SK-N-SH (cell line): ENCODE measurements around the gene POFUT2.

Experiments used
- EP300 ChIP-seq, 2 experiments: IDR thresholded peaks; 2 replicates each; pipeline versions ENCODE4 v1.4.0 to v1.6.1; 2012; ENCODE audit warnings: borderline replicate concordance in 1 of 2, low read depth in 1 of 2, low read length in 1 of 2
- FOSL2 ChIP-seq: IDR thresholded peaks from 2 replicates; pipeline ENCODE4 v1.4.0; 2012; ENCODE audit warnings: low read depth, mild to moderate bottlenecking, moderate library complexity, borderline replicate concordance
- NRF1 ChIP-seq: IDR thresholded peaks from 2 replicates; pipeline ENCODE4 v1.6.1; 2012; ENCODE audit warnings: low read depth, mild to moderate bottlenecking, low read length
- RAD21 ChIP-seq: IDR thresholded peaks from 2 replicates; pipeline ENCODE4 v1.6.1; 2012; ENCODE audit warnings: mild to moderate bottlenecking, low read length
- SMC3 ChIP-seq: IDR thresholded peaks from 2 replicates; pipeline ENCODE4 v1.6.1; 2012; ENCODE audit warnings: low read depth, low read length, improper control_type of control experiment
- YY1 ChIP-seq: IDR thresholded peaks from 2 replicates; pipeline ENCODE4 v1.4.0; 2012; ENCODE audit warnings: low read depth, mild to moderate bottlenecking
- TF ChIP-seq, protein P1 (sequence below): fragments of 200-600 bp; sonication (generic); IDR thresholded peaks from 2 replicates; pipeline ENCODE4 v1.6.1; 2017; ENCODE audit warnings: antibody characterized with exemption, mild to moderate bottlenecking, moderate library complexity
- TF ChIP-seq, protein P2 (sequence below): IDR thresholded peaks from 2 replicates; pipeline ENCODE4 v1.6.1; 2012; ENCODE audit warnings: mild to moderate bottlenecking, low read depth, low read length, moderate library complexity
- TF ChIP-seq, protein P3 (sequence below): fragments of 150-350 bp; IDR thresholded peaks from 2 replicates; pipeline ENCODE4 v1.6.1; 2017; ENCODE audit warnings: antibody characterized with exemption, low read length, low read depth, borderline replicate concordance
- TF ChIP-seq, protein P4 (sequence below): IDR thresholded peaks from 2 replicates; pipeline ENCODE4; 2012

DNA sequence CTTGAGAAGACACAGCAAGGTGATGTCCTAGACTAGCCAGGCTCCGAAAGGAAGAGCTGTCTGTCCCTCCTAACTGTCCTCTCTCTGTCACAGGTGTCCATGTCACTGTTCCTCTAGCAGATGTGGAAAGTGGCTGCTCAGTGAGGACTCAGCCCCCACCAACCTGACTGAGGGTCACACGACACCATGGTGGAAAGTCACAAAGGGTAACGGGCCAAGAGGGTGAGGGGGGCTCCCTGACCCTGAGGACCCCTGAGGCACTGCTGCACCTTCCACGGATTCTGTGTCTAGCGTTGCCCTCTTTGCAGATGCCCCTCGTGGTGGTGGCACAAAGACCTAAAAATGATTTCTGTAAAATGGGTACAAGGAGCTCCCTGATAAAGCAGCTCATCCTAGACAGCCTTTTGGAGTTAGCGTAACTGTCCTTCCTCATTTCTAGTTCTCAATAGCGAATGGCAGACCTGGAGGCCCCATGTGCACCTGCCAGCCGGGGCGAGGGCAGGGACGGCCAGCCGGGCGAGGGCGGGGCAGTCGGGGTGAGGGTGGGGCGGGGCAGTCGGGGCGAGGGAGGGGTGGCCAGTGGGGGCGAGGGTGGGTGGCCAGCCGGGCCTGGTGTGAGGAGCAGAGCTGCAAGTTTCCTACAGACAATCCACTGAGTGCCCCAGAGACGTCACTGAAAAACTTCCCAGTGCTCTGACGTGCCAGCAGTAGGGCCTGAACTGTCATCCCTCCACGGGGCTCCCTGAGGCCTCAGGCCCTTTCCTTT is 23.4 kb downstream of the POFUT2 start:
- TF ChIP-seq, protein P1, sequence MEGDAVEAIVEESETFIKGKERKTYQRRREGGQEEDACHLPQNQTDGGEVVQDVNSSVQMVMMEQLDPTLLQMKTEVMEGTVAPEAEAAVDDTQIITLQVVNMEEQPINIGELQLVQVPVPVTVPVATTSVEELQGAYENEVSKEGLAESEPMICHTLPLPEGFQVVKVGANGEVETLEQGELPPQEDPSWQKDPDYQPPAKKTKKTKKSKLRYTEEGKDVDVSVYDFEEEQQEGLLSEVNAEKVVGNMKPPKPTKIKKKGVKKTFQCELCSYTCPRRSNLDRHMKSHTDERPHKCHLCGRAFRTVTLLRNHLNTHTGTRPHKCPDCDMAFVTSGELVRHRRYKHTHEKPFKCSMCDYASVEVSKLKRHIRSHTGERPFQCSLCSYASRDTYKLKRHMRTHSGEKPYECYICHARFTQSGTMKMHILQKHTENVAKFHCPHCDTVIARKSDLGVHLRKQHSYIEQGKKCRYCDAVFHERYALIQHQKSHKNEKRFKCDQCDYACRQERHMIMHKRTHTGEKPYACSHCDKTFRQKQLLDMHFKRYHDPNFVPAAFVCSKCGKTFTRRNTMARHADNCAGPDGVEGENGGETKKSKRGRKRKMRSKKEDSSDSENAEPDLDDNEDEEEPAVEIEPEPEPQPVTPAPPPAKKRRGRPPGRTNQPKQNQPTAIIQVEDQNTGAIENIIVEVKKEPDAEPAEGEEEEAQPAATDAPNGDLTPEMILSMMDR: no peak
- TF ChIP-seq YY1: no peak
- TF ChIP-seq, protein P2, sequence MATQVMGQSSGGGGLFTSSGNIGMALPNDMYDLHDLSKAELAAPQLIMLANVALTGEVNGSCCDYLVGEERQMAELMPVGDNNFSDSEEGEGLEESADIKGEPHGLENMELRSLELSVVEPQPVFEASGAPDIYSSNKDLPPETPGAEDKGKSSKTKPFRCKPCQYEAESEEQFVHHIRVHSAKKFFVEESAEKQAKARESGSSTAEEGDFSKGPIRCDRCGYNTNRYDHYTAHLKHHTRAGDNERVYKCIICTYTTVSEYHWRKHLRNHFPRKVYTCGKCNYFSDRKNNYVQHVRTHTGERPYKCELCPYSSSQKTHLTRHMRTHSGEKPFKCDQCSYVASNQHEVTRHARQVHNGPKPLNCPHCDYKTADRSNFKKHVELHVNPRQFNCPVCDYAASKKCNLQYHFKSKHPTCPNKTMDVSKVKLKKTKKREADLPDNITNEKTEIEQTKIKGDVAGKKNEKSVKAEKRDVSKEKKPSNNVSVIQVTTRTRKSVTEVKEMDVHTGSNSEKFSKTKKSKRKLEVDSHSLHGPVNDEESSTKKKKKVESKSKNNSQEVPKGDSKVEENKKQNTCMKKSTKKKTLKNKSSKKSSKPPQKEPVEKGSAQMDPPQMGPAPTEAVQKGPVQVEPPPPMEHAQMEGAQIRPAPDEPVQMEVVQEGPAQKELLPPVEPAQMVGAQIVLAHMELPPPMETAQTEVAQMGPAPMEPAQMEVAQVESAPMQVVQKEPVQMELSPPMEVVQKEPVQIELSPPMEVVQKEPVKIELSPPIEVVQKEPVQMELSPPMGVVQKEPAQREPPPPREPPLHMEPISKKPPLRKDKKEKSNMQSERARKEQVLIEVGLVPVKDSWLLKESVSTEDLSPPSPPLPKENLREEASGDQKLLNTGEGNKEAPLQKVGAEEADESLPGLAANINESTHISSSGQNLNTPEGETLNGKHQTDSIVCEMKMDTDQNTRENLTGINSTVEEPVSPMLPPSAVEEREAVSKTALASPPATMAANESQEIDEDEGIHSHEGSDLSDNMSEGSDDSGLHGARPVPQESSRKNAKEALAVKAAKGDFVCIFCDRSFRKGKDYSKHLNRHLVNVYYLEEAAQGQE: no peak
- no peak for TF ChIP-seq FOSL2
- TF ChIP-seq, protein P3, sequence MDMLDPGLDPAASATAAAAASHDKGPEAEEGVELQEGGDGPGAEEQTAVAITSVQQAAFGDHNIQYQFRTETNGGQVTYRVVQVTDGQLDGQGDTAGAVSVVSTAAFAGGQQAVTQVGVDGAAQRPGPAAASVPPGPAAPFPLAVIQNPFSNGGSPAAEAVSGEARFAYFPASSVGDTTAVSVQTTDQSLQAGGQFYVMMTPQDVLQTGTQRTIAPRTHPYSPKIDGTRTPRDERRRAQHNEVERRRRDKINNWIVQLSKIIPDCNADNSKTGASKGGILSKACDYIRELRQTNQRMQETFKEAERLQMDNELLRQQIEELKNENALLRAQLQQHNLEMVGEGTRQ: no peak
- no peak for TF ChIP-seq NRF1
- no peak for TF ChIP-seq SMC3
- TF ChIP-seq RAD21: no peak
- no peak for TF ChIP-seq EP300 (IDR thresholded peaks at IDR 0.05; ENCODE audit: borderline replicate concordance in 1 of 2, low read depth in 1 of 2, low read length in 1 of 2)
- TF ChIP-seq, protein P4, sequence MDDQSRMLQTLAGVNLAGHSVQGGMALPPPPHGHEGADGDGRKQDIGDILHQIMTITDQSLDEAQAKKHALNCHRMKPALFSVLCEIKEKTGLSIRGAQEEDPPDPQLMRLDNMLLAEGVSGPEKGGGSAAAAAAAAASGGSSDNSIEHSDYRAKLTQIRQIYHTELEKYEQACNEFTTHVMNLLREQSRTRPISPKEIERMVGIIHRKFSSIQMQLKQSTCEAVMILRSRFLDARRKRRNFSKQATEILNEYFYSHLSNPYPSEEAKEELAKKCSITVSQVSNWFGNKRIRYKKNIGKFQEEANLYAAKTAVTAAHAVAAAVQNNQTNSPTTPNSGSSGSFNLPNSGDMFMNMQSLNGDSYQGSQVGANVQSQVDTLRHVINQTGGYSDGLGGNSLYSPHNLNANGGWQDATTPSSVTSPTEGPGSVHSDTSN: no peak
